Erythroblast (primary cell): ENCODE data around the gene MKLN1.

ENCODE experiments used
- GATA1 ChIP-seq: IDR thresholded peaks from 2 replicates; pipeline ENCODE4 v1.6.1; 2011; ENCODE audit warnings: low read depth, mild to moderate bottlenecking, control low read depth, low read length, moderate library complexity
- POLR2A ChIP-seq: IDR thresholded peaks from 2 replicates; pipeline ENCODE4 v1.6.1; 2011; ENCODE audit warnings: mild to moderate bottlenecking, low read length

DNA sequence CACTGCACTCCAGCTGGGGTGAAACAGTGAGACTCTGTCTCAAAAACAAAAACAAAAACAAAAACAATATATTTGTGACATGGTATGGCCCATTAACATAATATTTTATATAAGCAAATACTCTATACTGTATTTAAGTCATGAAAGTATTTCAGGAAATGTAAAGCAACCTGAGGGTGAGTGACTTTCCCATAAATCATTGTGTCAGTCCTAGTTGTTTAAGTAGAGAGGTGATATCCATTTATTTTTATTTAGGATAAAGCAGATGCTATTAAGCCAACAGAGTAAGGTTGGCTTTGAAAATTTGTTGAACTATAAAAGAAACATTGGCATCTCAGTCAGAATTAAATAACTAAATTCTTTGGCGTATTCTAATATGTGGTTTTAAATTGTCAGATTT, 60.5 kb downstream of the MKLN1 start:
- no peak for TF ChIP-seq POLR2A
- no peak for TF ChIP-seq GATA1
